ENCODE results near the gene NME7.

DNA sequence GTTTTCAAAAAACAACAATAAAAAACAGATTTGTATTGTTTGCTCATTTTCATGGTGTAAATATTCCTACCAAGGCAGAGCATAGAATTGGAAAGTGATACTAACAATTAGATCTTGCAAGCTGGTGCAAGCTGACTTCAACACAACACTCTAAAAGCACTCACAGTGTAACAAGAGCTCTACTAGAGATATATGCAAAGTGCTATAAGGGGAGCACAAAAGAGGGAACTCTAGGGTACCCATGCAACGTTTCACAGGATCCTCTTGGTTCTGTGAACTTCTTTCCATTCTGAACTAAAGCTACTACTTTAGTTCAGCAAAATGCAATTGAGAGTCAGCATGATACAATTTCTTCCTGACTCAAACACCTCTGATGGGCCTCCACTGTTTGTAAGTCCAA lies 182.8 kb downstream of the NME7 start:
- TF ChIP-seq SETDB1 (IDR thresholded peaks at IDR 0.05; ENCODE audit: insufficient read length, low read length): no peak
- TF ChIP-seq, protein P1, sequence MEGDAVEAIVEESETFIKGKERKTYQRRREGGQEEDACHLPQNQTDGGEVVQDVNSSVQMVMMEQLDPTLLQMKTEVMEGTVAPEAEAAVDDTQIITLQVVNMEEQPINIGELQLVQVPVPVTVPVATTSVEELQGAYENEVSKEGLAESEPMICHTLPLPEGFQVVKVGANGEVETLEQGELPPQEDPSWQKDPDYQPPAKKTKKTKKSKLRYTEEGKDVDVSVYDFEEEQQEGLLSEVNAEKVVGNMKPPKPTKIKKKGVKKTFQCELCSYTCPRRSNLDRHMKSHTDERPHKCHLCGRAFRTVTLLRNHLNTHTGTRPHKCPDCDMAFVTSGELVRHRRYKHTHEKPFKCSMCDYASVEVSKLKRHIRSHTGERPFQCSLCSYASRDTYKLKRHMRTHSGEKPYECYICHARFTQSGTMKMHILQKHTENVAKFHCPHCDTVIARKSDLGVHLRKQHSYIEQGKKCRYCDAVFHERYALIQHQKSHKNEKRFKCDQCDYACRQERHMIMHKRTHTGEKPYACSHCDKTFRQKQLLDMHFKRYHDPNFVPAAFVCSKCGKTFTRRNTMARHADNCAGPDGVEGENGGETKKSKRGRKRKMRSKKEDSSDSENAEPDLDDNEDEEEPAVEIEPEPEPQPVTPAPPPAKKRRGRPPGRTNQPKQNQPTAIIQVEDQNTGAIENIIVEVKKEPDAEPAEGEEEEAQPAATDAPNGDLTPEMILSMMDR (tag by site-specific recombination; IDR thresholded peaks at IDR 0.05): no peak
- TF ChIP-seq, protein P2, sequence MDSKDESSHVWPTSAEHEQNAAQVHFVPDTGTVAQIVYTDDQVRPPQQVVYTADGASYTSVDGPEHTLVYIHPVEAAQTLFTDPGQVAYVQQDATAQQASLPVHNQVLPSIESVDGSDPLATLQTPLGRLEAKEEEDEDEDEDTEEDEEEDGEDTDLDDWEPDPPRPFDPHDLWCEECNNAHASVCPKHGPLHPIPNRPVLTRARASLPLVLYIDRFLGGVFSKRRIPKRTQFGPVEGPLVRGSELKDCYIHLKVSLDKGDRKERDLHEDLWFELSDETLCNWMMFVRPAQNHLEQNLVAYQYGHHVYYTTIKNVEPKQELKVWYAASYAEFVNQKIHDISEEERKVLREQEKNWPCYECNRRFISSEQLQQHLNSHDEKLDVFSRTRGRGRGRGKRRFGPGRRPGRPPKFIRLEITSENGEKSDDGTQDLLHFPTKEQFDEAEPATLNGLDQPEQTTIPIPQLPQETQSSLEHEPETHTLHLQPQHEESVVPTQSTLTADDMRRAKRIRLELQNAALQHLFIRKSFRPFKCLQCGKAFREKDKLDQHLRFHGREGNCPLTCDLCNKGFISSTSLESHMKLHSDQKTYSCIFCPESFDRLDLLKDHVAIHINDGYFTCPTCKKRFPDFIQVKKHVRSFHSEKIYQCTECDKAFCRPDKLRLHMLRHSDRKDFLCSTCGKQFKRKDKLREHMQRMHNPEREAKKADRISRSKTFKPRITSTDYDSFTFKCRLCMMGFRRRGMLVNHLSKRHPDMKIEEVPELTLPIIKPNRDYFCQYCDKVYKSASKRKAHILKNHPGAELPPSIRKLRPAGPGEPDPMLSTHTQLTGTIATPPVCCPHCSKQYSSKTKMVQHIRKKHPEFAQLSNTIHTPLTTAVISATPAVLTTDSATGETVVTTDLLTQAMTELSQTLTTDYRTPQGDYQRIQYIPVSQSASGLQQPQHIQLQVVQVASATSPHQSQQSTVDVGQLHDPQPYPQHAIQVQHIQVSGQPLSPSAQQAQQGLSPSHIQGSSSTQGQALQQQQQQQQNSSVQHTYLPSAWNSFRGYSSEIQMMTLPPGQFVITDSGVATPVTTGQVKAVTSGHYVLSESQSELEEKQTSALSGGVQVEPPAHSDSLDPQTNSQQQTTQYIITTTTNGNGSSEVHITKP (tag by site-specific recombination; IDR thresholded peaks at IDR 0.05): no peak
- TF ChIP-seq, protein P3, sequence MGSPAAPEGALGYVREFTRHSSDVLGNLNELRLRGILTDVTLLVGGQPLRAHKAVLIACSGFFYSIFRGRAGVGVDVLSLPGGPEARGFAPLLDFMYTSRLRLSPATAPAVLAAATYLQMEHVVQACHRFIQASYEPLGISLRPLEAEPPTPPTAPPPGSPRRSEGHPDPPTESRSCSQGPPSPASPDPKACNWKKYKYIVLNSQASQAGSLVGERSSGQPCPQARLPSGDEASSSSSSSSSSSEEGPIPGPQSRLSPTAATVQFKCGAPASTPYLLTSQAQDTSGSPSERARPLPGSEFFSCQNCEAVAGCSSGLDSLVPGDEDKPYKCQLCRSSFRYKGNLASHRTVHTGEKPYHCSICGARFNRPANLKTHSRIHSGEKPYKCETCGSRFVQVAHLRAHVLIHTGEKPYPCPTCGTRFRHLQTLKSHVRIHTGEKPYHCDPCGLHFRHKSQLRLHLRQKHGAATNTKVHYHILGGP (tag by site-specific recombination; IDR thresholded peaks at IDR 0.05): no peak
- TF ChIP-seq, protein P4, sequence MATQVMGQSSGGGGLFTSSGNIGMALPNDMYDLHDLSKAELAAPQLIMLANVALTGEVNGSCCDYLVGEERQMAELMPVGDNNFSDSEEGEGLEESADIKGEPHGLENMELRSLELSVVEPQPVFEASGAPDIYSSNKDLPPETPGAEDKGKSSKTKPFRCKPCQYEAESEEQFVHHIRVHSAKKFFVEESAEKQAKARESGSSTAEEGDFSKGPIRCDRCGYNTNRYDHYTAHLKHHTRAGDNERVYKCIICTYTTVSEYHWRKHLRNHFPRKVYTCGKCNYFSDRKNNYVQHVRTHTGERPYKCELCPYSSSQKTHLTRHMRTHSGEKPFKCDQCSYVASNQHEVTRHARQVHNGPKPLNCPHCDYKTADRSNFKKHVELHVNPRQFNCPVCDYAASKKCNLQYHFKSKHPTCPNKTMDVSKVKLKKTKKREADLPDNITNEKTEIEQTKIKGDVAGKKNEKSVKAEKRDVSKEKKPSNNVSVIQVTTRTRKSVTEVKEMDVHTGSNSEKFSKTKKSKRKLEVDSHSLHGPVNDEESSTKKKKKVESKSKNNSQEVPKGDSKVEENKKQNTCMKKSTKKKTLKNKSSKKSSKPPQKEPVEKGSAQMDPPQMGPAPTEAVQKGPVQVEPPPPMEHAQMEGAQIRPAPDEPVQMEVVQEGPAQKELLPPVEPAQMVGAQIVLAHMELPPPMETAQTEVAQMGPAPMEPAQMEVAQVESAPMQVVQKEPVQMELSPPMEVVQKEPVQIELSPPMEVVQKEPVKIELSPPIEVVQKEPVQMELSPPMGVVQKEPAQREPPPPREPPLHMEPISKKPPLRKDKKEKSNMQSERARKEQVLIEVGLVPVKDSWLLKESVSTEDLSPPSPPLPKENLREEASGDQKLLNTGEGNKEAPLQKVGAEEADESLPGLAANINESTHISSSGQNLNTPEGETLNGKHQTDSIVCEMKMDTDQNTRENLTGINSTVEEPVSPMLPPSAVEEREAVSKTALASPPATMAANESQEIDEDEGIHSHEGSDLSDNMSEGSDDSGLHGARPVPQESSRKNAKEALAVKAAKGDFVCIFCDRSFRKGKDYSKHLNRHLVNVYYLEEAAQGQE (tag by site-specific recombination; IDR thresholded peaks at IDR 0.05): no peak
- TF ChIP-seq, protein P5, sequence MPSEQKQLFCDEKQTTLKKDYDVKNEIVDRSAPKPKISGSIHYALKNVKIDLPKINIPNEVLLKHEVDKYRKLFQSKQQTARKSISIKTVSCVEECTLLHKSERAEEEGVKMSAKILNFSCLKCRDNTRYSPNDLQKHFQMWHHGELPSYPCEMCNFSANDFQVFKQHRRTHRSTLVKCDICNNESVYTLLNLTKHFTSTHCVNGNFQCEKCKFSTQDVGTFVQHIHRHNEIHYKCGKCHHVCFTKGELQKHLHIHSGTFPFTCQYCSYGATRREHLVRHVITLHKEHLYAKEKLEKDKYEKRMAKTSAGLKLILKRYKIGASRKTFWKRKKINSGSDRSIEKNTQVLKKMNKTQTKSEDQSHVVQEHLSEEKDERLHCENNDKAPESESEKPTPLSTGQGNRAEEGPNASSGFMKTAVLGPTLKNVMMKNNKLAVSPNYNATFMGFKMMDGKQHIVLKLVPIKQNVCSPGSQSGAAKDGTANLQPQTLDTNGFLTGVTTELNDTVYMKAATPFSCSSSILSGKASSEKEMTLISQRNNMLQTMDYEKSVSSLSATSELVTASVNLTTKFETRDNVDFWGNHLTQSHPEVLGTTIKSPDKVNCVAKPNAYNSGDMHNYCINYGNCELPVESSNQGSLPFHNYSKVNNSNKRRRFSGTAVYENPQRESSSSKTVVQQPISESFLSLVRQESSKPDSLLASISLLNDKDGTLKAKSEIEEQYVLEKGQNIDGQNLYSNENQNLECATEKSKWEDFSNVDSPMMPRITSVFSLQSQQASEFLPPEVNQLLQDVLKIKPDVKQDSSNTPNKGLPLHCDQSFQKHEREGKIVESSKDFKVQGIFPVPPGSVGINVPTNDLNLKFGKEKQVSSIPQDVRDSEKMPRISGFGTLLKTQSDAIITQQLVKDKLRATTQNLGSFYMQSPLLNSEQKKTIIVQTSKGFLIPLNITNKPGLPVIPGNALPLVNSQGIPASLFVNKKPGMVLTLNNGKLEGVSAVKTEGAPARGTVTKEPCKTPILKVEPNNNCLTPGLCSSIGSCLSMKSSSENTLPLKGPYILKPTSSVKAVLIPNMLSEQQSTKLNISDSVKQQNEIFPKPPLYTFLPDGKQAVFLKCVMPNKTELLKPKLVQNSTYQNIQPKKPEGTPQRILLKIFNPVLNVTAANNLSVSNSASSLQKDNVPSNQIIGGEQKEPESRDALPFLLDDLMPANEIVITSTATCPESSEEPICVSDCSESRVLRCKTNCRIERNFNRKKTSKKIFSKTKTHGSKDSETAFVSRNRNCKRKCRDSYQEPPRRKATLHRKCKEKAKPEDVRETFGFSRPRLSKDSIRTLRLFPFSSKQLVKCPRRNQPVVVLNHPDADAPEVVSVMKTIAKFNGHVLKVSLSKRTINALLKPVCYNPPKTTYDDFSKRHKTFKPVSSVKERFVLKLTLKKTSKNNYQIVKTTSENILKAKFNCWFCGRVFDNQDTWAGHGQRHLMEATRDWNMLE (tag by site-specific recombination; conservative IDR thresholded peaks at IDR 0.05; ENCODE audit: low read depth): no peak
- TF ChIP-seq KLF1 (tag by site-specific recombination; IDR thresholded peaks at IDR 0.05): no peak
- no peak for TF ChIP-seq IKZF3 (tag by site-specific recombination; IDR thresholded peaks at IDR 0.05)

Measured in HEK293 (cell line).